Measurements from ENCODE around the gene PRKCD. TPM values are rescaled to one million over a fixed set of nuclear protein-coding genes. Genes with fewer than 3 reads are reported as not detected.

The PRKCD gene
- total RNA-seq, 1 experiment from 2014 or later = 1.00 TPM

GRCh38 chr3:53200501-53201498 lies 39.8 kb downstream of the PRKCD start:
- H3K4me3 ChIP-seq = no peak overlapping the region
- no peaks in the 10 kb centered on the region for H3K27me3 ChIP-seq (replicated peaks)
- peaks cover 1% of the 10 kb centered on the region for H3K4me1 ChIP-seq (replicated peaks)
- no peaks in the 10 kb centered on the region for H3K36me3 ChIP-seq
- no peaks in the 10 kb centered on the region for H3K9me3 ChIP-seq (replicated peaks)
- DNase-seq (ENCODE audit: low read depth in 1 of 2, low spot score in 2 of 2) = no peak
- no peak overlapping the region for H3K27ac ChIP-seq

GRCh38 chr3:53202331-53203015 lies 41.5 kb downstream of the PRKCD start:
- no peak for DNase-seq (ENCODE audit: low read depth in 1 of 2, low spot score in 2 of 2)
- H3K27ac ChIP-seq = no peak overlapping the region
- H3K4me1 ChIP-seq (replicated peaks) = no peaks in the 10 kb centered on the region
- H3K9me3 ChIP-seq (replicated peaks) = no peaks in the 10 kb centered on the region
- H3K4me3 ChIP-seq = no peak overlapping the region
- no peaks in the 10 kb centered on the region for H3K27me3 ChIP-seq (replicated peaks)
- no peaks in the 10 kb centered on the region for H3K36me3 ChIP-seq

- Histone ChIP-seq H3K4me1 (replicated peaks) (no peaks in the 10 kb centered on the region), H3K4me3 (no peak overlapping the region), H3K27me3 (replicated peaks) (no peaks in the 10 kb centered on the region), H3K27ac (no peak overlapping the region), H3K36me3 (no peaks in the 10 kb centered on the region), H3K9me3 (replicated peaks) (no peaks in the 10 kb centered on the region)
- DNase-seq (ENCODE audit: low read depth in 1 of 2, low spot score in 2 of 2) = no peak
Observed at GRCh38 chr3:53211706-53212702, 51.0 kb downstream of the PRKCD start.

- DNase-seq (ENCODE audit: low read depth in 1 of 2, low spot score in 2 of 2) = no peak
- Histone ChIP-seq H3K4me1 (replicated peaks) (no peaks in the 10 kb centered on the region), H3K9me3 (replicated peaks) (no peaks in the 10 kb centered on the region), H3K27me3 (replicated peaks) (no peaks in the 10 kb centered on the region), H3K4me3 (no peak overlapping the region), H3K36me3 (no peaks in the 10 kb centered on the region), H3K27ac (no peak overlapping the region)
Observed at GRCh38 chr3:53213276-53213675, 52.3 kb downstream of the PRKCD start.

- no peaks in the 10 kb centered on the region for H3K36me3 ChIP-seq
- H3K27ac ChIP-seq = no peak overlapping the region
- H3K4me1 ChIP-seq (replicated peaks) = no peaks in the 10 kb centered on the region
- H3K27me3 ChIP-seq (replicated peaks) = no peaks in the 10 kb centered on the region
- no peak overlapping the region for H3K4me3 ChIP-seq
- no peak for DNase-seq (ENCODE audit: low read depth in 1 of 2, low spot score in 2 of 2)
- no peaks in the 10 kb centered on the region for H3K9me3 ChIP-seq (replicated peaks)
Observed at GRCh38 chr3:53215816-53216215, 54.8 kb downstream of the PRKCD start.

- H3K4me1 ChIP-seq (replicated peaks) = no peaks in the 10 kb centered on the region
- no peaks in the 10 kb centered on the region for H3K27me3 ChIP-seq (replicated peaks)
- no peaks in the 10 kb centered on the region for H3K9me3 ChIP-seq (replicated peaks)
- H3K36me3 ChIP-seq = no peaks in the 10 kb centered on the region
- H3K27ac ChIP-seq = no peak overlapping the region
- no peak for DNase-seq (ENCODE audit: low read depth in 1 of 2, low spot score in 2 of 2)
- no peak overlapping the region for H3K4me3 ChIP-seq
Observed at GRCh38 chr3:53216723-53217122, 55.7 kb downstream of the PRKCD start.

- no peaks in the 10 kb centered on the region for H3K4me1 ChIP-seq (replicated peaks)
Observed at GRCh38 chr3:53217175-53217574, 56.2 kb downstream of the PRKCD start.

GRCh38 chr3:53218131-53218530 lies 57.1 kb downstream of the PRKCD start:
- Histone ChIP-seq H3K27ac (no peak overlapping the region), H3K9me3 (replicated peaks) (no peaks in the 10 kb centered on the region), H3K4me3 (no peak overlapping the region), H3K4me1 (replicated peaks) (no peaks in the 10 kb centered on the region), H3K36me3 (peaks cover 3% of the 10 kb centered on the region), H3K27me3 (replicated peaks) (no peaks in the 10 kb centered on the region)
- no peak for DNase-seq (ENCODE audit: low read depth in 1 of 2, low spot score in 2 of 2)

More at GRCh38 chr3:53217175-53217574, 56.2 kb downstream of the PRKCD start:
- no peaks in the 10 kb centered on the region for H3K36me3 ChIP-seq
- H3K27ac ChIP-seq = no peak overlapping the region
- H3K9me3 ChIP-seq (replicated peaks) = no peaks in the 10 kb centered on the region
- H3K4me3 ChIP-seq = no peak overlapping the region
- no peaks in the 10 kb centered on the region for H3K27me3 ChIP-seq (replicated peaks)
- no peak for DNase-seq (ENCODE audit: low read depth in 1 of 2, low spot score in 2 of 2)

GRCh38 chr3:53219895-53220483 lies 59.0 kb downstream of the PRKCD start:
- Histone ChIP-seq H3K4me1 (replicated peaks) (no peaks in the 10 kb centered on the region), H3K9me3 (replicated peaks) (no peaks in the 10 kb centered on the region), H3K27ac (no peak overlapping the region), H3K4me3 (no peak overlapping the region), H3K27me3 (replicated peaks) (no peaks in the 10 kb centered on the region), H3K36me3 (peaks cover 22% of the 10 kb centered on the region)
- peak; percentile 50 to 79 for DNase-seq (ENCODE audit: low read depth in 1 of 2, low spot score in 2 of 2)

GRCh38 chr3:53221345-53221744 lies 60.3 kb downstream of the PRKCD start:
- H3K4me3 ChIP-seq = no peak overlapping the region
- no peak overlapping the region for H3K27ac ChIP-seq
- peaks cover 35% of the 10 kb centered on the region for H3K36me3 ChIP-seq
- no peak for DNase-seq (ENCODE audit: low read depth in 1 of 2, low spot score in 2 of 2)
- no peaks in the 10 kb centered on the region for H3K9me3 ChIP-seq (replicated peaks)
- H3K4me1 ChIP-seq (replicated peaks) = no peaks in the 10 kb centered on the region
- H3K27me3 ChIP-seq (replicated peaks) = no peaks in the 10 kb centered on the region

- Histone ChIP-seq H3K4me1 (replicated peaks) (no peaks in the 10 kb centered on the region), H3K36me3 (peaks cover 40% of the 10 kb centered on the region)
- DNase-seq (ENCODE audit: low read depth in 1 of 2, low spot score in 2 of 2) = no peak
Observed at GRCh38 chr3:53221827-53222182, 60.8 kb downstream of the PRKCD start.

GRCh38 chr3:53222183-53222901 lies 61.3 kb downstream of the PRKCD start:
- H3K36me3 ChIP-seq = peaks cover 45% of the 10 kb centered on the region
- no peak overlapping the region for H3K4me3 ChIP-seq
- no peak overlapping the region for H3K27ac ChIP-seq
- DNase-seq (ENCODE audit: low read depth in 1 of 2, low spot score in 2 of 2) = no peak
- no peaks in the 10 kb centered on the region for H3K4me1 ChIP-seq (replicated peaks)
- no peaks in the 10 kb centered on the region for H3K27me3 ChIP-seq (replicated peaks)
- no peaks in the 10 kb centered on the region for H3K9me3 ChIP-seq (replicated peaks)

More at GRCh38 chr3:53221827-53222182, 60.8 kb downstream of the PRKCD start:
- no peaks in the 10 kb centered on the region for H3K27me3 ChIP-seq (replicated peaks)
- no peak overlapping the region for H3K4me3 ChIP-seq
- H3K27ac ChIP-seq = no peak overlapping the region
- no peaks in the 10 kb centered on the region for H3K9me3 ChIP-seq (replicated peaks)

Measured in SJSA1 (cell line).